Left colon (tissue), 2 donors: ENCODE data around the gene DOCK9. TPM values are rescaled to one million over a fixed set of nuclear protein-coding genes. Genes with fewer than 3 reads are reported as not detected.

Experiments
- ATAC-seq: fragments of 200-7000 bp; cut with Tn5 transposase; one replicate; pipeline ENCODE4 v1.9.1; 2020; ENCODE audit warnings: mild to moderate bottlenecking, moderate library complexity
- DNase-seq, 2 donors: peaks; one replicate each; pipeline ENCODE4 v3.0.0-alpha.2; 2020
- intact Hi-C, 2 donors: fragments of 100-400 bp; cut with DNase I in 1 of 2; cut with micrococcal nuclease in 1 of 2; formaldehyde crosslinking; loops; one replicate each; pipeline versions ENCODE4 v1.11.2 to v1.14.0; 2022; cut with DNase I, micrococcal nuclease
- total RNA-seq, 2 donors: library from RNA; stranded (reverse); fragmentation: NEBNext Ultra II Directional; extraction: Animal tissue kit (Norgen Biotek cat#: 25700); gene quantifications; one replicate each; pipeline ENCODE4 v1.2.1, GENCODE V29; 2021
- donor health status: DM: no; HTN: no; CAD: no.
- donor health status: DM: yes; HTN: yes; CAD: no.

The DOCK9 gene
- total RNA-seq, 2 donors from 2014 or later, result 50.0 to 60.4 TPM

DNA sequence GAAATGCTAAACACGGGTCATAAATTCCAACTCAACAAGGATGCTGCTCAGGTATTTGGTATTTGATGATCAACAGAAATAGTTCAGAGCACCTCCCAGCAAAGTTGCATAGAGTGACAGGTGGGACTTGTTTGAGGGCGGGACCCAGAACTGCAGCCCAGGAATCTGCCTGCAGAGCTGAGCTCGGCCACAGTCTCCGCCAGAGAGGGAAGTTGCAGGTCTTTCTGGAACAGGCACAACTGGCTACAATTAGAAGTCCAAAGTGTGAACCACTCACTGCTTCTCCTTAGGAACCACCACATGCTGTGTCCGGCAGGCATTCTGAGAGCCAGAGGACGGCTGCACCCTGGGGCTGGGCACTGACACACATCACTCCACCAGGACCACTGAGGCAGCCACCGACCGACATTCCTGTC is 226.5 kb downstream of the DOCK9 start:
- intact Hi-C loops, result no loop called here
- DNase-seq, result no peak
- ATAC-seq, result peak; percentile 77

GRCh38 chr13:98749501-98749900 is 228.4 kb downstream of the DOCK9 start:
- no peak for ATAC-seq
- DNase-seq, result no peak
- intact Hi-C loops, result no loop called here

- intact Hi-C loops, result no loop called here
- DNase-seq (no peak), ATAC-seq (peak; percentile 64)
Observed at GRCh38 chr13:98746968-98747367, 230.9 kb downstream of the DOCK9 start.

Other genes with a start within 250 kb of the DOCK9 start
- gene SLC15A1, start 225.4 kb downstream of the DOCK9 start, total RNA-seq, result 10 to 100 TPM; 16.8 to 35.7 TPM
- gene UBAC2, start 222.8 kb upstream of the DOCK9 start, total RNA-seq, result 10 to 100 TPM; 63.7 to 75.5 TPM